Measurements from ENCODE around the gene FEM1C.

The FEM1C gene

DNA sequence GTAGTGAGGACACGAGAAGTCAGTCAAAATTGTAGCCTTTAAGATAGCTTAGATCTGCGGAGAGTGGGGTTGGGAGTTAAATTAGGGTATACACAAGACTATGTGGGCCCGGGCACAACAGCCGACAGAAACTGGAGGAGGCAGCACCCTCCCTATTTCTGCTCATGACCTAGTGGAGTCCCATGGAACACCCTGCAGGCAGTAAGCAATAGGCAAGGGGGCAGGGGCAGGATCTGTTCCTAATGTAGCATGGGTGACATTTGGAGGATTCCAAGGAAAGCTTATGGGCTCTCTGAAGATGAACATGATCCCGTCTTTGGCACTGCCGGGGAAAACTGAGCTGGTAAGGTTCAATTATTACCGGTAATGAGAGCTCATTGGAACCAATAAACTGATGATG is 67.0 kb downstream of the FEM1C start:
- DNase-seq (ENCODE audit: low read depth) = no peak

DNA sequence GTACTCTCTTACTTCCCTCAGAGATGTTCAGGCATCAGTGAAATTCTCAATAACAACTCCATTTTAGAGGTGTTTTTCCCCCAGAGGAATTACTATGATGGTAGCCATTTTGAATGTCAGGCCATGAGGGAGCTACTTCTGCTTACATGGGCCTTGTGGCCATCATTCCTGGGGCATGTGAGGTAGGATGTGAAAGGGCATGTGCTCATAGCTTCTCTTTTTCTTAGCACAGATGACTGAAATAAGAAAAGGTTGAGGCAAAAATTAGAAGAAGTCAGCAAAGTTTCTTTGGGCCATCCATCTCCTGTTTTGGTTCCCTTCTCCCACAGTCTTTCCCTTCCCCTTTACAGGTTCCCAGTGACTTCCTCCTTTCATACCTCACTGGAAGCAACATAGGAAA is 68.8 kb downstream of the FEM1C start:
- DNase-seq (ENCODE audit: low read depth) = no peak

DNA sequence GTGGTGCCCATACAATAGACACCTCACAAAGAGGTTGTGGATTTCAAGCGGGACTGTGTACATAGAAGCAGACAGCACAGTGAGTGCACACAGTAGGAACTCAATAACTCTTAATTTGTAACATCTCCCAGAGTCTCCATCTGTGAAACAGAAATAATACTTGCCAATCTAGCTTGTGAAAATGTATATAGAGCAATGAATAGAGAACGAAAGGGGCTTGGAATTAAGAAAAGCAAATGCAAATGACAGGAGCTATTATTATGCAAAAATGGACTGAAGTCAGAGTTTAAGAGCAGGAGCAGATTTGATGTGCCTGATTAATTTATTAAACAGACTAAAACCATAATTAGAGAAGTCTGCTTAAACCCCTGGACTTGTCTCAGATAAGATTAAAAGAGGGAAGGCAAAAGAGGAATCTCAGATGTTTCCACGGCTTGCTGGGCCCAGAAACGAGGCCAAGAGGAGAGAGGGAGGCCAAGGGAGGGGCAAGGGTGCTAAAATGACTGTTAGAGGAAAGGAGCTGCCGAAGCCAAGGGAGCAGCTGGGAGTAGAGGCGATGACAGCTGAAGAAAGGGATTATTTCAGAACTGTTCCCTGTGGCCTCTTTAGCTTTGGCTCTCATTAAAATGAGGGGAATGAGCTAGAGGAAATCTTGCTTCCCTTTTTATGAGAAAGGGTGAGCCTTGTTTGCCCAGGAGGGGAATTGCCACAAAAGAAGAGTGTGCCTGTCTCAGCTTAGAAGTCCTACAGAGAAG is 72.1 kb downstream of the FEM1C start:
- DNase-seq (ENCODE audit: low read depth) = no peak

DNA sequence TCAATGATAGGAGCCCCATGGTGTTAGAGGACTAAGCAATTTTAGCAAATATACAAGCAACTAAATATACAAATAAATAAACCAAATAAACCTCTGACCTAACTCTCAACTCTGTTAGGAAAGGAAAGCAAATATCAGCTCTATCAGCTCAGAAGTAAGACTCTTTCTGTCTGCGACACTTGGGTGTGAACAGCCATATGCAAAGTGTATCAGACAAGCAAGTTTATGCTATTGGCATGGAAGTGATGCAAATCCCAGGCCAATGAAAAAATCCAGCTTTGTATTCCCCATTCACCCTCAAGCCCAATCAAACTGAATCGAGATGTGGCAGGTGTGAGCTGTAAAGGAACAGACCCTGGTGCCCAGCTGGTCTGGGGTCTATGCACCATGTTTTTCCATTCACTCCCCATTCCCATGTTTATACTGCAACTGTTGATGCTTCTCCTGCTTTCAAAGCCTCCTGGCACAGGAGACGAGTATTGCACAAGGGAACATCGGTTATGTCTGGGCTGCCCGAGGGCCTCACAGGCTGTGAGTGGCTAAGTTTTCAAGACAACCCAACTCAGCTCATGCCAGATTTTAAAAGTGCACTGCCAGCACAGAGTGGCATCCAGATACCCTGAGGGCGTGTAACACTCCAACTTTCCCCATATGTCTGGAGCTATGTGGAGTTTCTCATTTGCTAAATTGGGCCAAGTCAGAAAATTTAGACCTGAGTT is 73.1 kb downstream of the FEM1C start:
- no peak for DNase-seq (ENCODE audit: low read depth)

DNA sequence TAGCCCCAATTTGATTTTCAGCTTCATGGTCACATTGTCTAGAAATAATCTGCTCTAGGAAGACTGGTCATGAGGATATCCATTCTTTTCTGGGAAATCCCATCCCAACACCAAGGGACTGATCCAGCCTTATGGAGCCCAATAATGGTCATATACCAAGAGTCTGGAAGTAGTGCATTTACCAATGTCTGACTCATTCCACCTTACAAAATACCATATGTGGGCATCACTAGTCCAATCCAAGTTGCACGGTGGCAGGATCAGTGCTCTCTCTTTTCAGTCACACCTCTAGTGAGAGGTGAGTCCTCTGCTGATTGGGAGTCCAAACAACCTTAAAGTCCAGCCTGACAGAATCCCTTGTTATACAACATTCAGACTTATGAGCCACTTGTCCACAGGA is 73.7 kb downstream of the FEM1C start:
- no peak for DNase-seq (ENCODE audit: low read depth)
